ENCODE measurements around the gene ZNF592. TPM values are rescaled to one million over a fixed set of nuclear protein-coding genes. Genes with fewer than 3 reads are reported as not detected.
A peak's percentile ranks its signal among the peaks of the same experiment; 100 is the strongest.

The ZNF592 gene
- total and polyA plus RNA-seq, 9 of the 15 experiments (the other 6 are each of a cell fraction or from before 2014, with no cell fraction given), result 0.88 to 23.8 (median 7.4) TPM

- TF ChIP-seq ZBTB5 (IDR thresholded peaks at IDR 0.05) (no peak), GTF2F1 (IDR thresholded peaks at IDR 0.05; ENCODE audit: low read depth, low read length) (no peak), ZNF140 (CRISPR knock-in tag; IDR thresholded peaks at IDR 0.05) (no peak), ELF4 (CRISPR knock-in tag; IDR thresholded peaks at IDR 0.05) (0 out of 2 replicates have a peak, but pooled peaks have one; percentile 31), CBX2 (IDR thresholded peaks at IDR 0.05; ENCODE audit: insufficient read depth, low read length, poor library complexity, severe bottlenecking) (no peak), ELK1 (CRISPR knock-in tag; IDR thresholded peaks at IDR 0.05) (no peak), ZSCAN32 (CRISPR knock-in tag; IDR thresholded peaks at IDR 0.05) (no peak), USF2 (CRISPR knock-in tag; IDR thresholded peaks at IDR 0.05) (no peak), NFIC (IDR thresholded peaks at IDR 0.05) (no peak; the same call in 1 of the 2 replicates), ZNF586 (CRISPR knock-in tag; conservative IDR thresholded peaks at IDR 0.05) (no peak), ZNF830 (CRISPR knock-in tag; IDR thresholded peaks at IDR 0.05) (no peak), MYNN (IDR thresholded peaks at IDR 0.05) (no peak), MYNN (CRISPR knock-in tag; IDR thresholded peaks at IDR 0.05) (no peak), HMG20B (CRISPR knock-in tag; IDR thresholded peaks at IDR 0.05) (no peak), CTCF (IDR thresholded peaks at IDR 0.05 in 2 of 3, conservative IDR thresholded peaks at IDR 0.05 in 1 of 3; ENCODE audit: insufficient read depth in 2 of 3, low read depth in 1 of 3, low read length in 3 of 3) (no peak), SMAD3 (CRISPR knock-in tag; conservative IDR thresholded peaks at IDR 0.05) (no peak), TEAD2 (tag; IDR thresholded peaks at IDR 0.05) (no peak), THRB (CRISPR knock-in tag; conservative IDR thresholded peaks at IDR 0.05) (no peak), ADNP (tag; IDR thresholded peaks at IDR 0.05) (no peak), HNRNPK (IDR thresholded peaks at IDR 0.05; ENCODE audit: low read depth, low read length, poor library complexity, severe bottlenecking) (no peak)
These were observed 747 bp upstream of the ZNF592 start (continued) for GRCh38 chr15:84747416-84748273.

All from K562 (cell line).